Keratinocyte (primary cell): ENCODE measurements around the gene CFHR5. TPM values are rescaled to one million over a fixed set of nuclear protein-coding genes. Genes with fewer than 3 reads are reported as not detected.

Source experiments
- DNase-seq: peaks from one replicate; pipeline ENCODE4 v3.0.0-alpha.2; 2011; ENCODE audit warnings: low read depth, missing footprints, low spot score
- FAIRE-seq: peaks from 2 replicates; lab custom pipeline; 2011; peaks lifted over from hg19 to GRCh38; lab: Jason Lieb, UNC
- H2AFZ ChIP-seq: 2 replicates; pipeline ENCODE4 v1.6.0; 2012; ENCODE audit warnings: low read length, control low read depth, inconsistent platforms; ENCODE audit not compliant: control insufficient read depth
- H3K27ac ChIP-seq: 2 replicates; pipeline ENCODE4 v1.5.1; 2011; ENCODE audit warnings: low read length; ENCODE audit not compliant: control insufficient read depth, insufficient read depth
- H3K27me3 ChIP-seq: 3 replicates; pipeline ENCODE4 v1.6.0; 2011; ENCODE audit warnings: low read length; ENCODE audit not compliant: control insufficient read depth, insufficient read depth; ENCODE audit errors: extremely low read depth
- H3K36me3 ChIP-seq, 2 experiments: 2 replicates in 1 of 2; 3 replicates in 1 of 2; pipeline ENCODE4 v1.5.1; 2011; ENCODE audit warnings: low read length in 2 of 2, mild to moderate bottlenecking in 1 of 2; ENCODE audit not compliant: control insufficient read depth in 2 of 2, insufficient read depth in 2 of 2; ENCODE audit errors: extremely low read depth in 1 of 2
- H3K4me1 ChIP-seq: 3 replicates; pipeline ENCODE4 v1.5.1; 2011; ENCODE audit warnings: low read length; ENCODE audit not compliant: control insufficient read depth, insufficient read depth; ENCODE audit errors: extremely low read depth
- H3K4me2 ChIP-seq: 3 replicates; pipeline ENCODE4 v1.6.0; 2011; ENCODE audit warnings: low read depth, low read length; ENCODE audit not compliant: control insufficient read depth, insufficient read depth; ENCODE audit errors: extremely low read depth
- H3K4me3 ChIP-seq, 3 experiments: fragments of 200-600 bp in 1 of 3; sonication (generic) in 1 of 3; 2 replicates in 2 of 3; 3 replicates in 1 of 3; pipeline ENCODE4 v1.5.1; 2011 to 2016; ENCODE audit warnings: low read length in 3 of 3, mild to moderate bottlenecking in 3 of 3, control low read depth in 2 of 3, inconsistent platforms in 1 of 3, low read depth in 1 of 3, mixed read lengths in 1 of 3, mixed run types in 1 of 3, moderate library complexity in 1 of 3; ENCODE audit not compliant: control insufficient read depth in 2 of 3, insufficient read depth in 2 of 3; ENCODE audit errors: extremely low read depth in 1 of 3
- H3K79me2 ChIP-seq: 2 replicates; pipeline ENCODE4 v1.6.0; 2012; ENCODE audit warnings: low read length; ENCODE audit not compliant: control insufficient read depth, insufficient read depth
- H3K9ac ChIP-seq: 3 replicates; pipeline ENCODE4 v1.6.0; 2011; ENCODE audit warnings: low read length; ENCODE audit not compliant: control insufficient read depth, insufficient read depth; ENCODE audit errors: extremely low read depth
- H3K9me1 ChIP-seq: 3 replicates; pipeline ENCODE4 v1.6.0; 2011; ENCODE audit warnings: low read length; ENCODE audit not compliant: control insufficient read depth, insufficient read depth; ENCODE audit errors: extremely low read depth
- H3K9me3 ChIP-seq: 2 replicates; pipeline ENCODE4 v1.5.1; 2012; ENCODE audit warnings: low read depth, low read length; ENCODE audit not compliant: control insufficient read depth
- H4K20me1 ChIP-seq: 3 replicates; pipeline ENCODE4 v1.6.0; 2011; ENCODE audit warnings: low read length; ENCODE audit not compliant: control insufficient read depth, insufficient read depth; ENCODE audit errors: extremely low read depth
- CTCF ChIP-seq, 3 experiments: IDR thresholded peaks in 1 of 3; conservative IDR thresholded peaks in 1 of 3; optimal IDR thresholded peaks in 1 of 3; 2 replicates in 2 of 3; 3 replicates in 1 of 3; pipeline versions ENCODE3 to v1.5.1; 2011; ENCODE audit warnings: low read length in 3 of 3, mild to moderate bottlenecking in 3 of 3, moderate library complexity in 2 of 3, control low read depth in 1 of 3, inconsistent platforms in 1 of 3; ENCODE audit not compliant: insufficient read depth in 2 of 3; ENCODE audit errors: extremely low read depth in 1 of 3
- EZH2 ChIP-seq: IDR thresholded peaks from one replicate; pipeline ENCODE4 v1.6.1; 2012; ENCODE audit warnings: inconsistent platforms, mild to moderate bottlenecking, low read length, moderate library complexity
- dilution Hi-C: fragments of 300-500 bp; cut with MboI; formaldehyde crosslinking; loops from one replicate; pipeline ENCODE4 v1.7.0; 2020; ENCODE audit warnings: low sequenced_read_pairs; ENCODE audit not compliant: extremely low pct_ligation_motif_present
- polyA plus RNA-seq, 5 experiments: library from polyadenylated mRNA; depleted of rRNA in 3 of 5; stranded (reverse) in 3 of 5; stranded (forward) in 1 of 5; unstranded in 1 of 5; fragments of >200 nt; gene quantifications; 1 replicate in 1 of 5; 2 replicates in 3 of 5; 3 replicates in 1 of 5; pipeline versions ENCODE4 v1.2.1 to v1.2.3, GENCODE V29; 2011 to 2012; ENCODE audit warnings: missing spikeins in 2 of 5, low read depth in 1 of 5, low replicate concordance in 1 of 5

CFHR5 gene
- polyA plus RNA-seq, 1 donor (not counting 4 experiments of a cell fraction or from before 2014, with no cell fraction given), result not detected

- Histone ChIP-seq H4K20me1 (no peaks in the 10 kb centered on the region), H3K4me1 (no peaks in the 10 kb centered on the region), H3K9me3 (no peaks in the 10 kb centered on the region), H3K27ac (no peak overlapping the region), H3K36me3 (no peaks in the 10 kb centered on the region), H3K27me3 (no peaks in the 10 kb centered on the region), H3K9me1 (no peaks in the 10 kb centered on the region), H3K4me2 (no peak overlapping the region), H3K79me2 (no peaks in the 10 kb centered on the region), H3K4me3 (no peak overlapping the region), H3K9ac (no peak overlapping the region), H2AFZ (no peak overlapping the region)
- FAIRE-seq, result no peak
- dilution Hi-C loops, result no loop called here
- TF ChIP-seq EZH2, result no peak
- TF ChIP-seq CTCF (optimal IDR thresholded peaks at IDR 0.05 in 1 of 3, IDR thresholded peaks at IDR 0.05 in 1 of 3, conservative IDR thresholded peaks at IDR 0.05 in 1 of 3; ENCODE audit: extremely low read depth in 1 of 3, insufficient read depth in 2 of 3, low read length in 3 of 3), result no peak
- no peak for DNase-seq
These were observed 16.6 kb downstream of the CFHR5 start for GRCh38 chr1:196993916-196994315.

GRCh38 chr1:196997423-196997822 is 20.1 kb downstream of the CFHR5 start:
- H3K9me3 ChIP-seq, result no peaks in the 10 kb centered on the region
- no peak for FAIRE-seq
- H4K20me1 ChIP-seq, result no peaks in the 10 kb centered on the region
- dilution Hi-C loops, result no loop called here
- no peak overlapping the region for H3K4me2 ChIP-seq
- no peak overlapping the region for H3K27ac ChIP-seq
- no peaks in the 10 kb centered on the region for H3K9me1 ChIP-seq
- no peaks in the 10 kb centered on the region for H3K27me3 ChIP-seq
- no peak overlapping the region for H3K4me3 ChIP-seq
- no peak overlapping the region for H3K9ac ChIP-seq
- no peaks in the 10 kb centered on the region for H3K79me2 ChIP-seq
- no peaks in the 10 kb centered on the region for H3K4me1 ChIP-seq
- H2AFZ ChIP-seq, result no peak overlapping the region
- TF ChIP-seq EZH2, result no peak
- DNase-seq, result no peak
- no peaks in the 10 kb centered on the region for H3K36me3 ChIP-seq

GRCh38 chr1:197001828-197002227 is 24.5 kb downstream of the CFHR5 start:
- Histone ChIP-seq H4K20me1 (no peaks in the 10 kb centered on the region), H3K4me1 (no peaks in the 10 kb centered on the region), H3K9me3 (no peaks in the 10 kb centered on the region), H2AFZ (no peak overlapping the region), H3K4me3 (no peak overlapping the region), H3K4me2 (no peak overlapping the region), H3K9me1 (no peaks in the 10 kb centered on the region), H3K27me3 (no peaks in the 10 kb centered on the region), H3K79me2 (no peaks in the 10 kb centered on the region), H3K9ac (no peak overlapping the region), H3K36me3 (no peaks in the 10 kb centered on the region), H3K27ac (no peak overlapping the region)
- dilution Hi-C loops, result no loop called here
- DNase-seq, result no peak
- no peak for FAIRE-seq
- TF ChIP-seq CTCF (optimal IDR thresholded peaks at IDR 0.05 in 1 of 3, IDR thresholded peaks at IDR 0.05 in 1 of 3, conservative IDR thresholded peaks at IDR 0.05 in 1 of 3; ENCODE audit: extremely low read depth in 1 of 3, insufficient read depth in 2 of 3, low read length in 3 of 3) (no peak), EZH2 (no peak)
